GM18868 (cell line): ENCODE measurements around the gene BORCS5.

Experiments
- ATAC-seq: cut with Tn5 transposase; IDR thresholded peaks from one replicate; pipeline ENCODE4 v1.9.1; 2021; ENCODE audit warnings: mild to moderate bottlenecking, moderate library complexity; ENCODE audit not compliant: unreplicated experiment

Gene BORCS5

DNA sequence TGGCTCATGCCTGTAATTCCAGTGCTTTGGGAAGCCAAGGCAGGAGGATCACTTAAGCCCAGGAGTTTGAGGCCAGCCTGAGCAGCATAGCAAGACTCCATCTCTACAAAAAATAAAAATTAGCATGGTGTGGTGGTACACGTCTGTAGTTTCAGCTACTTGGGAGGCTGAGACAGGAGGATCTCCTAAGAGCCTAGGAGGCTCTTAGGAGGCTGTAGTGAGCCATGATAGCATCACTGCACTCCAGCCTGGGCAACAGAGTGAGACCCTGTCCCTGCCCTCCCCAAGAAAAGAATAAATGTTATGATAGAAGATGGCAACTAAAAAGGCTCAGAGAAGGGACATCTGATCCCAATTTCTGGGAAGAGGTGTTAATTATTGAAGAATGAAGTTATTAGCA is 3.6 kb upstream of the BORCS5 start:
- ATAC-seq, result no peak

DNA sequence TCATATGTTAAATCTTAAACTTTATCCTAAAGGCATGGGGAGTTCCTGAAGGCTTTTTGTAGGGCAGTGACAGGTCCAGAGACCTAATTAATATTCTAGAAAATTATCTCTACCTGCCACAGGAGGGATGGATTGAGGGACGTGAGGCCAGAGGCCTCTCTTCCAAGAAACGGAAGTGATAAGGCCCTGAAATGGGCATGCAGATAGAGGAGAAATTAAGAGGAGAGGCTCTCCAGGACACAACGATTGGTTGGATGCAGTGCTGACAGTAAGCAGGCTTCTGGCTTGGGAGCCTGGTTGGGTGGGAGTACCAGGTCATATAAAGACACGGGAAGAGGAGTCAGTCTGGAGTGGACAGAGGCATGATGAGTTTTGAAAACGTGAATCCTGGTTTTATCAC is 3.1 kb upstream of the BORCS5 start:
- no peak for ATAC-seq

DNA sequence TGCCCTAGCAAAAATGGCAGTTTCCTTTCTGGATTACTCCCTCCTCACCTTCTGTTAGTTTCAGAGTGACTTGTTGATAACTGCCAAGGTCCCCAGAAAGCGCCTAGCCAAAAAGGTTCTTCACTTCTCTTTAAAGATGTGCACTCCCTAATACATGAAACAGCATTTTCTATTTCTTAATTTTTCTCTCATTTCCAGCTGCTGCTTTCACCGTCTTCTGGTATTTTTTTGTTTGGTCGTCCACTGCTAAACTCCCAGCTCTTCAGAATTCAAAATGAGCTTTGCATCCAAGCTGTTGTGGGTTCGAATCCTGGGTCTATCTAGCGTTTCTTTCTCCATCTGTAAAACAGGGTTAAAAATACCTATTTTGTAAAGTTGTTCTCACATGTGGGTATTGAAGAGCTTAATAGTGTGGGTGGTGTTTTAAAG is 397 bp upstream of the BORCS5 start:
- ATAC-seq, result no peak

DNA sequence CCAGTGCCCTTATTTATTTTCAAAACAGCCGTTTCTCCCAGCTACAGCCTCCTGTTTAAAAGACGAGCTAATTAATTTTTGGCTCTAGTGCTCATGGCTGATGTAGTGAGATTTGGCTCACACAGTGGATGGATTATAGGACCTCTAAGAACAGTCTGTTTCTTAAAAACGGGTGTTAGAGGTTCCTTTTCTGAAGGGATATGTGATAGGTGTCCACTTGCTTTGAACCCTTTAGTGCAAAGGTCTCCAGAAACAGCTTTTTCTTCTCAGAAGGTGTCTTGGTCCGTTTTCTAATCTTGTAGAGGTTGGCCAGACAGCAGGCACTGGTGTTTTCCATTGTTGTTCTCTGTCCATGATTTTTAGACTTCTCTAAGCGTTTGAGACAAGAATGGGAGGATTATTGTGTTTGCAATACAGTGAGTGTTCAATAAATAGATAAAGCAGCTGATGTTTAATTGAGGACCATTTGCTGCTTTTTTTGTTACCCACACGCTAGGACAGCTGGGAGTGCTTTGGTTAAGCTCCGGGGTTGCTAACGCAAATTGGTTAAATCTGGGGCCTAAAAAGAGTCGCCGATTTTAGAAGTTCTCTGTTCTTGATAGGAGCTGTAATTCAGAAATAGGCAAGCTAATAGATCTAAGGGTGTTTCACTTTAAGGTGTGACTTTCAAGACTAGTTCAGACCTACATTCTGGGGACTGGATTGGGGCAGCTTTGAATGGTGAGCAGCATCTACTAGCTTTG is 1.0 kb downstream of the BORCS5 start:
- no peak for ATAC-seq

DNA sequence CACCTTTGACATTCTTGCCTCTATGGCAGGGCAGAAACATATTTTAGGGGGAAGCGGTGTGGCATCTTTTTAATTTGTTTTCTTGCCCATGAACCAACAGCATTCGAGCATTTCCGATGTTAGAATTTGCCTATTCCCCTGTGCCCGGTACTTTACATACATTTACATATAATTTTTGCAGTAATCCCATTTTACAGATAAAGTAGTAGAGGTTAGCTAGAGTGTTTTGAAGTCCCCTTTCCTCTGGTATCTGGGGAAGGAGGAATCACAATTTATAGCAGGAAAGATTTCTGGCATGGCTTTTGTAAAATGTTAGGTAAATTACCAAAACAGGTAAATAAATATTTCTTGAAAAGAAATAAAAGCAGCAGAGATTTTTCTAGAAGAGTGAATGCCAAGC is 1.6 kb downstream of the BORCS5 start:
- no peak for ATAC-seq

DNA sequence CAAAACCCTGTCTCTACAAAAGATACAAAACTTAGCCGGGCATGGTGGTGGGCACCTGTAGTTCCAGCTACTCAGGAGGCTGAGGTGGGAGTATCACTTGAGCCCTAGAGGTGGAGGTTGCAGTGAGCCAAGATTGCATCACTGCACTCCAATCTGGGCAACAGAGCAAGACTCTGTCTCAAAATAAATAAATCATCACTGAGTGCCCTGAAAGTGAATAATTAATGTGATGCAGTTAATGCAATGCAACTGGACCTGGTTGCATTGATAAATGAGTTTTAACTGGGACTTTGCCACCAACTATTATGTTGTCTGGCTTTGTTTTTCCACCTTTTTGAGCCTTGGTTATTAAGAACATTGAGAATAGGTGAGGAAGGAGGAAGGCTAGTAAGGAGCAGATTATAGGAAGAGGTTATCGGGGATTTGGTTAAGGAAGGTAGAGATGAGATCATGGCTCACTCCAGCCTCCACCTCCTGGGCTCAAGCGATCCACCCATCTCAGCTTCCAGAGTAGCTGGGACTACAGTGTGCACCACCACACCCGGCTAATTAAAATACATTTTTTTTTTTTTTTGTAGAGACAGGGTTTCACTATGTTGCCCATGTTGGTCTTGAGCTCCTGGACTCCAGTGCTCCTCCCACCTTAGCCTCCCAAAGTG is 8.0 kb downstream of the BORCS5 start:
- ATAC-seq, result no peak

DNA sequence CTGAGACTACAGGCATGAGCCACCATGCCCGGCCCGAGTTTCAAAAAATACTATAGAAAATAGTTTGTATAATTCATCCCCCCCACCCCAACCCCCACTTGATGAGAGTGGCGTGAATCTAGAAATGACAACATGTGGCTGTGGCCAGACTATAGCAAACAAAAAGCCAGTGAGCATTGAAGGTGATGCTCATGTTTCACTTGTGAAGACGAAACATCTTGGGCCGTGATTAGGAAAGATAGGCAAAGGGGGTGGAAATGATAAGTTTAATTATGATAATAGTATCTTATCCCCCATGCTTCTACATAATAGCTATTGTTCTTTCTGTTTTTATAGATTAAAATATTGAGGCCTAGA is 8.5 kb downstream of the BORCS5 start:
- no peak for ATAC-seq

DNA sequence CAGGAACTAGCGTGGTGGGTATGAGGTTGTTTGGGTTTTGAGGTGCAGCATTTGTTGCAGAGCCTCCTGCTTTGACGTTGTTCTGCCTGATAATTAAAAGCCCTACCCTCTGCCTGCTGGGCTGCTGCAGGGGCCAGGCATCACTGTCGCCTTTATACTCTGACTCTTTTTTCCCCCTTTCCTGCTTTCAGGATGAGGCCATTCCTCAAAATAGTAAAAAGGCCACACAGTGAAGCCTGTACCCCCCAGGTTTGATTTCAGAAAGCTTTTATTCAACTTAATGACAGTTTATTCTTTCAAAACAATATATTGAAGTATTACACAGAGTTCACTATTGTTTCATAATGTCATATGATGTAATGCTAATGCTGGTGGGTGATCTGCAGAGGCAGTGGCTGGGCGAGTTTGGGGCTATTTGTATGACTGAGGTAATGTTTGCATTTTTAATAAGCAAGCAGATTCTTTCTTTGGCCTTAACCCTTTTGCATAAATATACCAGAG is 9.1 kb downstream of the BORCS5 start:
- no peak for ATAC-seq

DNA sequence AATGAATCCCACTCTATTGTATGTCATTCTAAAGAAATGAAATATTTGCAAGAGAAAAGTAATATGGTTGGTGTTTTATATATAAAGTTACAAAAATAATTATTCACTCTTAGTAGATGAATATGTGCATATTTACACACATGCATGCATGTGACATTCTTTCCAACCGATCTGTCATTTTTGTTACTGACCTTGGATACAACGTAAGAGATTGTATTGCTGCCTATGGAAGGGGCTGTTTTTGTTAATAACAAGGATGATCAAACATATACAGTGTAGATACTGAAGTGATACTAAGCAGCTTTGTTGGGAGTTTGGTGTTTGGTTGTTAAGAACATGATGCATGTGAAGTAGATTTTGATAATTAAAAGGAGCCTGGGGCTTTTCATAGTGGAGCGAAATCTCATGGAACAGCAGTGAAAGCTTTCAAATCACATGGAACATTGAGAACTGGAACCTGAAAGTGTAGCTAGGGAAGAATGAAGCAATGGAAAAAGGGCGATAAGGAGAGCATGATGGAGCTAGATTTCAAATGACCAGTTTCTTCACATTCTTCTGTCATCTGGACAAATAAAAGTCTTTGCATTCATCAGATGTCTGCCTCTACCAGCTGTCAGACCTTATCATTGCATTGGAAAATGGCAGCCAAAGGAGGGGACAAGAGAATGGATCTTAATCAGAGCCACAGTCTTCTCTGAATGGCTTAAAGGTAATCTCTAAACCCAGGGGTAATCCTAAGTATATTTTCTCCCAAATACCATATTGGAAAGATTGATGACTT is 10.0 kb downstream of the BORCS5 start:
- no peak for ATAC-seq

DNA sequence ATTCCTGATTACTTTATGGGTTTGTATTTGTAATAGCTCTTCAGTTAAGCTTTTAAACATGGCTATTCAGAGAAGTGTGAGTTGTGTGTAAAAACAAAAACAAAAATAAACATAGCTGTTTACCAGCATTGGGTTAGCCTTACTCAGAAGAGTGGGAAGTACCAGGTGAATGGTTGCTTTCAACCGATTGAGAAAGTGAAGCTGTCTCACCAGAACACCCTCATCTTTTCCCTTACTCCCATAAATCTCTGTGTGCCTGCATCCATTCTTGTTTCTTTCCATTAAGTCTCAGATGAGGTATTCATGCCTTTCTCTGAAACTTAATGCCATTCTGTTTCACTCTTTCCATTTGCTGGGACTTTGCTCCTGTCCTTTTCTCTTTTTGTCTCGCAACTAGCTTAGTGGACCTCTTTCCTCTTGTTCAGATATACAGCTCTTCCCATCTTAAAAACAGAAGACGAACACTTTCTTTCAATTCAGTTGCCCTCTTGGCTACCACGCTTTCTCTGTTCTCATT is 10.7 kb downstream of the BORCS5 start:
- no peak for ATAC-seq

DNA sequence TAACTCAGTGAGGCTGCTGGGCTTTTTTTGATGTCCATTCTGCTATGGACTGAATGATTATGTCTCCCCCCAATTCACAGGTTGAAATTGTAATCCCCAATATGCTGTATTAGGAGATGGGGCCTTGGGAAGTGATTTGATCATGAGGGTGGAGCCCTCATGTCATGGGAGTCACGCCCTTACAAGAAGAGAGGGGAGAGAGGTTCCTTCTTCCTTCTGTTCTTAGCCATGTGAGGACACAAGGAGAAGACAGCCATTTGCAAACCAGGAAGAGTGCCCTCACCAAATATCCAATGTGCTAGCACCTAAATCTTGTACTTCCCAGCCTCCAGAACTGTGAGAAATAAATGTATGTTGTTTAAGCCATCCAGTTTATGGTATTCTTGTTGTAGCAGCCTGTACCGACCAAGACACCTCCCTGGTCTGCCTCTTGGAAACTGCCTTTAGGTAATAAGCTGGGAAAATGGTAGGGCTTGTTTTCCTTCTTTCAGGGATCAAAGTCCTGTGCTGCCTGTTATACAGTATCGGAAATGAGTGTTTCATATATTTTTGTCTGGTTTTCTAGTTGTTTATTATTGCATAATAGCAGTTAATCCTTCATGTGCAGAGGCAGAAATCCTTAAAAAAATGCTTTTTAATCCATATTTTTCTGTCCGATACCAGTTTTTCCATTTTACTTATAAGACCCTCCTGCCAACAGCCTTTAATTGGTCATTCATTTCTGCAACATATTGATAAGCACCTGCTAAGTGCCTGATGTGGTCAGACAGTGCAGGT is 16.3 kb downstream of the BORCS5 start:
- no peak for ATAC-seq

DNA sequence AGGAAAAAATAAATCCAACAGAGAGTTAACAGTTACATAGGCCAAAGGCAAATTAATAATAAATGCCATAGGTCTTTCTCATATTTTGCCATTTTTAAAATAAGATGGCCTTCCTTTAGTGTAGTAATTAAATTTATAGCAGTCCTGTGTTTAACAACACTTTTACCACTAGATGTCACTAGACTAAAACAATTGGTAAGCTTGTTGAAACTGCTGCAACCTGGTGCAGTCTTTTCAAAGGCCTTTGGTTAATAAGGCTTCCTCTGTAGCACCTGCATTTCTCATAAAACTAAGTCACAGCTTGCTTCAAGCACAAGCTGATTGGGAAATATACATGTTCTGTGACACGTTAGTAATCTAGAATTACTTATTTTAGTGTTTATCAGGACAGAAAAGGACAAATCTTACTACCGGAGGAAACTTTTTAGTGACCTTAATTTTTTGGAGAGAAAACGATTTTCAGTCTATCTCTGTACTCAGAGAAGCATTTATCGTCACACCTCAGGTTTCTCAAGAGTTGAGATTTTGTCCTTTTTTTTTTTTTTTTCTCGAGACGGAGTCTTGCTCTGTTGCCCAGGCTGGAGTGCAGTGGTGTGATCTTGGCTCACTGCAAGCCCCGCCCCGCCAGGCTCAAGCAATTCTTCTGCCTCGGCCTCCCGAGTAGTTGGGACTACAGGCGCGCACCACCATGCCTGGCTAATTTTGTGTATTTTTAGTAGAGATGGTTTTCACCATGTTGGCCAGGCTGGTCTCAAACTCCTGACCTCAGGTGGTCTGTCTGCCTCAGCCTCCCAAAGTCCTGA is 20.0 kb downstream of the BORCS5 start:
- peak; percentile 65 for ATAC-seq

DNA sequence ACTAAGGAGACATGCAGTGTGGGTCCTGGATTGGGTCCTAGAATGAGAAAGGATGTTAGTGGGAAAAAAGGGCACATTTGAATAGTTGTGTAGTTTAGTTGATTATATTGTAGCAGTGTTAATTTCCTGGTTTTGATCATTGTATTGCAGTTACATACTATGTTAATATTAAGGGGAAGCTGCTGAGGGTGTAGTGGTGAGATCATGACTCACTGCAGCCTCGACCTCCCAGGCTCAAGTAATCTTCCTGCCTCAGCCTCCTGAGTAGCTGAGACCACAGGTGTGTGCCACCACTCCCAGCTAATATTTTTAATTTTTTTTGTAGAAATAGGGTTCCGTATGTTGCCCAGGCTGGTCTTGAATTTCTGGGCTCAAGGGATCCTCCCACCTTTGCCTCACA is 21.7 kb downstream of the BORCS5 start:
- ATAC-seq, result no peak

DNA sequence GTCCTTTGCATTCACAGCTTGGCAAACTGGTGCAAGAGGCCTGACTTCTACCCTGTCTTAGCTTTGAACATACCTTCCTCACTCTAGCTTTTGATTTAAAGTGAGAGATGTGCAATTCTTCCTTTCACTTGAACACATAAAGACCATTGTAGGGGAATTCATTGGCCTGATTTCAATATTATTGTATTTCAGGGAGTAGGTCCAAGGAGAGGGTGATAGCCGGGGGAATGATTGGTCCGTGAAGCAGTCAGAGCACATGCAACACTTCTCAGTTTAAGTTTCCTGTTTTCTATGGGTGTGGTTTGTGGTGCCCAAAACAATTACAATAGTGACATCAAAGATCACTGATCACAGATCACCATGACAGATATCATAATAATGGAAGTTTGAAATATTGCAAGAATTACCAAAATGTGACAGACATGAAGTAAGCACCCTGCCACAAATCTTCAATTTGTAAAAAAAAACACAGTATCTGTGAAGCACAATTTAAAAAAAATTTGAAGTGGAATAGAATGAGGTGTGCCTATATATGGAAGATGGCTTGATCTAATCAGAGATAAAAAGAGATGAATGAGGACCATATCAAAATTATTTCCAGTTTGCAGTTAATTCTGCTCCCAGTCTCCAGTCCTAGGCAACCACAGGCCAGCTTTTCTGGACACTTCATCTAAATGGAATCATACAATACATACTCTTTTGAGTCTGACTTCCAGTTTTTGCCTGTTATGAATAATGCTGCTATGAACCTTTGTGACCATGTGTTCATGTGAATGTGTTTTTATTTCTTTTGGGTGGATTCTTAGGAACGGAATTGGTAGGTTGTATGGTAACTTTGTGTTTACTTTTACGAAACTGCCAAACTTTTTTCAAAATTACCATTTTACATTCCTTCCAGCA is 23.2 kb downstream of the BORCS5 start:
- ATAC-seq, result no peak

DNA sequence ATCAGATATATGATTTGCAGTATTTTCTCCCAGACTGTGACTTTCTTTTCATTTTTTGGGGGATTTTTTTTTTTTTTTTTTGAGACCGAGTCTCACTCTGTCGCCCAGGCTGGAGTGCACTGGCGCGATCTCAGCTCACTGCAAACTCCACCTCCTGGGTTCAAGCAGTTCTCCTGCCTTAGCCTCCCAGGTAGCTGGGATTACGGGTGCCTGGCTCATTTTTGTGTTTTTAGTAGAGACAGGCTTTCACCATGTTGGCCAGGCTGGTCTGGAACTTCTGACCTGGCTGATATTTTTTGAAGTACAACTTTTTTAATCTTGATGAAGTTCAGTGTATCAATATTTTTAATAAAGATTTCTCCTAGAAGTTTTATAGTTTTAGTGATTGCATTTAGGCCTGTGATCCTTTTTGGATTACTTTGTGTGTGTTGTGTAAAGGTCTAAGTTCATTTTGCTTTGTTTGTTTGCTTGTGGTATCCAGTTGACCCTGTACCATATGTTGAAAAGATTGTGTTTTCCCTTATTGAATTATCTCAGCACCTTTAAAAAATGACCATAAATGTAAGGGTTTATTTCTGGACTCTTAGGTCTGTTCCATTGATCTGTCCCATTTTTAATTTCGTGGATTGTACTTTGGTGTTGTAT is 24.2 kb downstream of the BORCS5 start:
- no peak for ATAC-seq

DNA sequence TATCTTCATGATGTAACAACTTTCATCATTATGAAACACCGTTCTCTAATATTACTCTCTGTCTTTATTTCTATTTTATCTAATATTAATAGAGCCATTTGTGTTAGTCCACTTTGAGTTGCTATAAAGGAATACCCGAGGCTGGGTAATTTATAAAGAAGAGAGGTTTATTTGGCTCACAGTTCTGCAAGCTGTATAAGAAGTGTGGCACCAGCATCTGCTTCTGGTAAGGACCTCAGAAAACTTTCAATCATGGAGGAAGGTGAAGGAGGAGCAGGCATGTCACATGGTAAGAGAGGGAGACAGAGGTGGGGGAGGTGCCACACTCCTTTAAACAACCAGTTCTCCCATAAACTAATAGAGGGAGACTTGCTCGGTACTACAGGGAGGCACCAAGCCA is 25.1 kb downstream of the BORCS5 start:
- no peak for ATAC-seq

DNA sequence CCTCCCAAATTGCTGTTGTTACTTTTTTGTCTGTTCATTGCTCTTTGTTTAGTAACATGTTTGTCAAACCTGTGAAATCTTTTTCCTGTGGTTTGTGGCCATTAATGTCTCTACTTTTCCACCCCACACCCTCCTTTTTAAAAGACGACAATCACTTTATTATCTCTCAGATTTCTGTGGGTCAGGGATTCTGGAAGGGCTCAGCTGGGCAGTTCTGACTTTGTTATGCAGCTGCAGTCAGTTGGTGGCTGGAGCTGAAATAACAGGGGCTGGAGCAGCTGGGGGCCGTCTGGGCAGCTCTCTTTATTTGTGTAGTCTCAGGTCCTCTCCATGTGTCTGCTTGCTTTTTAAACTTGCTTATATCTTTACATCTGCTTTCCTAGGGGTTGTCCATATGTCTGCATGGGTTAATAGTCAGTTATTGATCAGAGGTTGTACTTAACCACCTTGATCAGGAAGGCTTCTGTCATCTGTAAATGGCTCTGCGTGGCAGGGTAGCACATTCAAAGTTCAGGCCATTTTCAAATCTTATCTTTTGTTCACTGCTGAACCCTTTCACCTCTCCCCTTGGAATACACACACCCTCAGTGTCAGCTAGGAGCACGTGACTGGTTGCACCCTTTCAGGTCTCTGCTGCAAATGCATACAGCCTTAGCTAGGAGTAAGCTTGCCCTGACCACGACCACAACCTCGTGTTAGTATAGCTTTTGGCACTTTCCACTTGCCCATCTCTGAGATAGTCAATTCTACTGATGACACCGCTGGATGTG is 27.9 kb downstream of the BORCS5 start:
- ATAC-seq, result no peak

DNA sequence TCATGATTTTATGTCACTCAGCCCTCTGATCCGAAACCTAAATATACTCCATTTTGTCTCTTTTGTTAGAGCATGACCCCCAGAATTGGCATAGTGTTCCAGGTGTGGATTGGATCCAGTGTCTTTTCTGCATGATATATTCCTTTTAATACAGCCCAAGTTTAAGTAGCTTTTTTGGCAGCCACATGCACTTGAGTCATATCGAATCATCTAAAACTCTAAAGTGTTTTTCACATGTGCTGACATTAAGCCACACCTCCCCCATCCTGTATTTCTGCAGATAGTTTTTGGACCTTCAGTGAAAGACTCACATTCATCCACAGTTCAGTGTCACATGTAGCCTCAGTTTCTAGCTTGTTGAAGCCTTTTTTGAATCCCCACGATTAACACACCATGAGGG is 30.6 kb downstream of the BORCS5 start:
- ATAC-seq, result no peak
